ENCODE measurements around the gene SMIM22. TPM values are rescaled to one million over a fixed set of nuclear protein-coding genes. Genes with fewer than 3 reads are reported as not detected.

The SMIM22 gene, protein sequence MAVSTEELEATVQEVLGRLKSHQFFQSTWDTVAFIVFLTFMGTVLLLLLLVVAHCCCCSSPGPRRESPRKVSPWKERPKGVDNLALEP
- not detected in 2 replicates for total RNA-seq

DNA sequence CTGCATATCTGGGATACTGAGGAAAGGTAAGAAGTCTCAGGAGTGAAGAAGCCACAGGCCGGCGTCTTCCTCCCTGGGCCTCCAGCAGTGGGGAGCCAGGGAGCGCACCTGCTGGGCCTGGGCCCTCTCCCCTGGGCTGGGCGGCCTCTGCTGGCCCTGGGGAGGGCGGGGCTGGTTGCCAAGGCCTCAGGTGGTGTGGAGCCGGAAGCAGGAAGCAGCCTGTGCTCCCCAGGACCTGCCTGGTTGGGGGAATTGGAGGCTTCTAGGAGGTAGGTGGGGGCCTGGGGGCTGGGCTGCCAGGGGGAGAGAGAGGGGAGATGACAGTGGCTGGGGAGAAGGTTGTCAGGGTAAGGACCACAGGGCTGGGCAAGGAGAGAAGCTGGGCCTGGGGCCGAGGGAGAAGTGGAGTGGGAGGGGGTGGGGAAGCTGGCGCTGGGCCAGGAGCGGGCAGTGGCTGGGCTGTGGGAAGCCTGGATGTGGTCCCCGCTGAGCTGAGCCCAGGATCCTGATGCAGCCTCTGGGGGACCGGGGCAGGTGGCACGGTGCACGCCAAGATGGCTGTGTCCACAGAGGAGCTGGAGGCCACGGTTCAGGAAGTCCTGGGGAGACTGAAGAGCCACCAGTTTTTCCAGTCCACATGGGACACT is at the start of gene SMIM22:
Gene SMIM22 (plus strand): TSS at position 189 of the 647 bp plus-strand sequence. CDS start 366 bp downstream, at position 555.
- no peak for DNase-seq

GRCh38 chr16:4746215-4746614 is 49.0 kb upstream of the SMIM22 start:
- DNase-seq: no peak

- DNase-seq: no peak
Observed at GRCh38 chr16:4746991-4747574, 48.1 kb upstream of the SMIM22 start.

DNA sequence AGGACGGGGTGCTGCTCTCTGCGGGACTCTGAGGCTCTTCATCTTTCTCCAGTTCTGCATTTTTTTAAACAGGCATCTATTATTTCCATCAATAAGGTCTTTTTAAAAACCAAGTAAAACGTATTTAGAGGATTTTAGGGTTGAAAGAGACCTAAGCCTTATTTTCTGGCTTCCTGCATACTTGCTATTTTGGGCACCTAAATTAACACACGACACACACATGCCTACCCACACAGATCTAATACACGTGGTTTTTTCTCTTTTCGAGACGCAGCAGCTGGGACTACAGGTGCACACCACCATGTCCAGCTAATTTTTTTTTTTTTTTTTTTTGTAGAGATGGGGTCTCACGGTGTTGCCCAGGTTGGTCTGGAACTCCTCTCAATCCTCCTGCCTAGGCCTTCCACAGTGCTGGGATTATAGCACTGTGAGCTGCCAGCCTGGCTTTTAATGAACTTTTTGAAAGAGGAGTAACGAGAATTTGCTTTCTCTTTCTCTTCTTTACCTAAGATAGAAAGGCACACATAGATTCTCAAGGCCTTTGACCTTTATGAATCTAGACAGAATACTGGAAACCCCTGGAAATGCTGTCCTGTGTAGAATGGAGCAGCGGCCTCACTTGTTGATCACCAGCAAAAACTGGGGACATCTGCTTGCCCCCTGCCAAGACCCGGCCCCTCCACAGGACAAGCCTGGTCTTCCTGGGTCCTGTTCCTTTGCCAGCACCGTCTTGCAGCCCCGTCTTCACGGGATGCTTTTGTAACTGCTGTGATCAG is 47.1 kb upstream of the SMIM22 start:
- no peak for DNase-seq

DNA sequence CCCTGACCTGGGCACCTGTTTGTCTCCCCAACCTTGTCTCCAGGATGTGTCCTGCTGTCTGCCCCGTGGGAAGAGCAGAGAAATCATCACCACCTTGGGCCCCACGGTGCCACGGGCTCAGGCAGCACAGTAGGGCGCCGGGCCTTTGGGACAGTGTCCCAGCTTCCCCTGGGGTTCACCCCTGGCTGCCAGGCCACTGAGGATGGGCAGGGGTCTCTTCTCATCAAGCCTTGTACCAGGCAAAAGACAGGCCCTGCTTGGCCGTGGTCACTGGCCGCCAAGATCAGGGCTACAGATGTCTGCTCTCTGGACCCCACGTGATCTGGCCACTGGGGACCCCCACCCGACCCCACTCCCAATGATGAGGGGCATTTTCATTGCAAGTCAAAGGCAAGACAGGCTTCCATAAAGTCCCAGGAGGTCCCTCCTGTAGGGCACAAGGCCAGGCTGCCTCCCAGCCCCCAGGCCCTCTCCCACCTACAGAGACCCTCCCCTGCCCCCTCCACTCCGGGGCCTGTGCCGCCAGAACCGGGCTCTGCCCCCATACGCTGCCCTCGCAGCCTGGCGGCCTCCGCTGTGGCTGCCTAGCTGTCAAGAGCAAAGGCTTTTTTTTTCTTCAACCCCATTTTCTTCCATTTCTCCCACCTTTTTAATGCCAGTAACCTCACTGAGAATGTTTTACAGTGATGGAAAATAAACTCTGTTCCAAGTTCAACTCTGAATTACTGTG is 46.3 kb upstream of the SMIM22 start:
- no peak for DNase-seq

GRCh38 chr16:4749700-4750257 is 45.4 kb upstream of the SMIM22 start:
- no peak for DNase-seq

DNA sequence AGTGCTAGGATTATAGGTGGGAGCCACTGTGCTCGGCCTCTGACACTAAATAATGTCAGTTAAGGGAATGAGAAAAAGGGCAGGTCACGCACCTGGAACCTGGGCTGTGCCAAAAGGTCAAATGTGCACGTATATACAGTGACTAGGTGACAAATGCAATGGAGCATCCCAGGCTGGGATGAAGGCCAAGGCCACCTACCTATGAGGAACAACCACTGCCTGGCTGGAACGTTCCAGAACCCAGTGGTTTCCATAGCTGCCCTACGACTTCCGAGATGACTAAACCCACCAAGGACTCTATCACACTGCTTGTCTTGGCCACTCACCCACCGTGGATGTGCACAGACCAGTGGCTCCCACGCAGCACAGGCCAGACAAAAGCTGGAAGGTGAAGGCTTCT is 44.3 kb upstream of the SMIM22 start:
- no peak for DNase-seq

DNA sequence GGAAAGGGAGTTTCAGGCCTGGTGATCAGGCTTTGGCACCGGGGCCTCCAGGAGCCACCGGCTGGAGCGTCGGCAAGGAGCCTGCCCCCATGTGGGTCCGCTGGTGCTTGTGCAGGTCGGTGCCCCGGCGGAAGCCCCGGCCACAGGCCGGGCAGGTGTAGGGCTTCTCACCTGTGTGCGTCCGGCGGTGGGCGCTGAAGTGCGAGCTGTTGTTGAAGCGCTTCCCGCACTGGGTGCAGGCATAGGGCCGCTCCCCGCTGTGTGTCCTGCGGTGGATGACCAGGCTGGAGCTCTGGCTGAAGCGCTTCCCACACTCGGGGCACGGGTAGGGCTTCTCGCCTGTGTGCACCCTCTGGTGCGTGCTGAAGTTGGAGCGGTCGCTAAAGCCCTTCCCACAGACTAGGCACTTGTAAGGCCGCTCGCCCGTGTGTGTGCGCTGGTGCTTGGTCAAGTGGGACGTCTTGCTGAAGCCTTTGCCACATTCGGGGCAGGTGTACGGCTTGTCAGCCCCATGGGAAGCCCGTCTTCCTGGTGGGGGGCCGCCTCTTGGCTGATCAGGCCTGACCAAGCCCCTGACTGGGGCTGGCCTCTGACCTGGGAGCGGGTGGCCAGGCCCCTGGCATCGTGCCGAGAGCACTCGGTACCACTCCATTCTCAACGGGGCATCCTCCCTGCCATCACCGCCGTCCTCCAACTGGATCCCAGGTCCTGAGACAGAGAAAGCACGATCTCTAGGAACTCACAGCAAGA is 42.6 kb upstream of the SMIM22 start:
- DNase-seq: no peak

- no peak for DNase-seq
Observed at GRCh38 chr16:4753227-4753626, 41.9 kb upstream of the SMIM22 start.

GRCh38 chr16:4754865-4755264 is 40.3 kb upstream of the SMIM22 start:
- no peak for DNase-seq

- DNase-seq: no peak
Observed at GRCh38 chr16:4755687-4756086, 39.5 kb upstream of the SMIM22 start.

GRCh38 chr16:4760221-4760910 is 34.8 kb upstream of the SMIM22 start:
- DNase-seq: no peak

- no peak for DNase-seq
Observed at GRCh38 chr16:4762205-4762604, 33.0 kb upstream of the SMIM22 start.

- DNase-seq: no peak
Observed at GRCh38 chr16:4763791-4764190, 31.4 kb upstream of the SMIM22 start.

DNA sequence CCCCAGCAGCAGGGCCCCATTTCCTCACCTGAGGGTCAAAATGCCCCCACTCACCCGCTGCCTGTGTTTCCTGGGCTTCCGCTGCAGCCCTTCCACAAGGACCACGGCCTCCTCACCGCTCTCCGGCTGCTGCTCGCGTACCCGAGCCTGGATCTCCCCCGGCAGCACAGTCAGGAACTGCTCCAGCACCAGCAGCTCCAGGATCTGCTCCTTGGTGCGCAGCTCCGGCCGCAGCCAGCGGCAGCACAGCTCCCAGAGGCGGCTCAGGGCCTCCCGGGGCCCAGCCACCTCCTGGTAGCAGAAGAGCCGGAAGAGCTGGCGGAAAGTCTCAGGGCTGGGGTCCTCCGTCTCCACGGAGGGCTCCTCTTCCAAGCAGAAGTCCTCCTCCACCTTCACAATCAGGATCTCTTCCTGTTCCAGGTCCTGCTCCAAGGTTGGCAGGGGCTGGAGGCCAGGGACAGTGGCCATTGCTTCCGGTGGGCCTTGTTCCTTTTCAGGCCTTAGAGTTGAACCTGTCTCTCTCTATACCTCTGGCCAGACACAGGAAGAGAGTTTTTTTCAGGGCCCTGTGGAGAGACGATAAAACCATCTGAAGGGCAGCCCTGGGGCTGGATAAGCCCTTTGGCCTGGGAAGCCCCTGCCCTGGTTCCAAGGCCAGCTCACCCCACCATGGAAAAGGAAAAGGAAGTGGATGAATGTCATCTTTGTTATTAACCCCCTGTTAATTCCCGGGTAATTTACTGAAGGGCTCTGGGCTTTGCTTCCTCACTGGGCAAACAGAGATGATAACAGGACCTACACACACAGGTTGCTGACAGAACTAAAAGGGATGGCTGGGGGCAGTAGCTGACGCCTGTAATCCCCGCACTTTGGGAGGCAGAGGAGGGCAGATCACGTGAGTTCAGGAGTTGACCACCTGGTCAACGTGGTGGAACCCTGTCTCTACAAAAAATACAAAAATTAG is 29.4 kb upstream of the SMIM22 start:
- no peak for DNase-seq

- peak; percentile 98 for DNase-seq
Observed at GRCh38 chr16:4766875-4767628, 28.1 kb upstream of the SMIM22 start, which contains the start of gene ZNF500. TSS of gene ZNF500 (minus strand) at chr16:4767162. CDS start at chr16:4765978, 1,184 bp downstream.

DNA sequence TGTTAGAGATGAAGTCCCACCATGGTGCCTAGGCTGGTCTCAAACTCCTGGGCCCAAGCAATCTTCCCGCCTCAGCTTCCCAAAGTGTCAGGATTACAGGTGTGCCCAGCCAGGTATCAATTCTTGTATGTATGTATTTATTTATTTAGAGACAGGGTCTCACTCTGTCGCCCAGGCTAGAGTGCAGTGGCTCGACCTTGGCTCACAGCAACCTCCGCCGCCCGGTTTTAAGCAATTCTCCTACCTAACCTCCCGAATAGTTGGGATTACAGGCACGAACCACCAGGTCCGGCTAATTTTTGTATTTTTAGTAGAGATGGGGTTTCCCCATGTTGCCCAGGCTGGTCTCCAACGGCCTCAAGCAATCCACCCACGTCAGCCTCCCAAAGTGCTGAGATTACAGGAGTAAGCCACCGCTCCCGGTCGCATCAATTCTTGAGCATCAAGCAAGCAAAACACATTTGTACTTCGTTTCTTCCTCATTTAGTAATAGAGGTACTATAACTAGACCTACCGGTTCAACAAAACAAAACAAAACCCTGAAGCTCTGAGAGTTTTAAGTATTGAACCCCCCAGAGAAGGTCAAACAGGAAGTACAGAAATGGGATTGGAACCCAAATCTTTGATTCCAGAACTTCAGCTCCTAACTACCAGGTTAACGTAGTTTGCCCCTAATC is 27.2 kb upstream of the SMIM22 start:
- DNase-seq: peak; percentile 30

GRCh38 chr16:4768549-4769305 is 26.4 kb upstream of the SMIM22 start:
- DNase-seq: peak; percentile 96
